Measurements from ENCODE around the gene SLC6A3. TPM values are rescaled to one million over a fixed set of nuclear protein-coding genes. Genes with fewer than 3 reads are reported as not detected.

SLC6A3 gene
- polyA plus RNA-seq, 3 donors from 2014 or later = not detected

GRCh38 chr5:1358726-1359025 is 86.6 kb downstream of the SLC6A3 start:
- no peaks in the 10 kb centered on the region for H3K9me3 Mint-ChIP-seq
- H3K27ac Mint-ChIP-seq = no peak overlapping the region
- H3K4me3 Mint-ChIP-seq = no peak overlapping the region
- DNase-seq = no peak
- H3K36me3 Mint-ChIP-seq = no peaks in the 10 kb centered on the region
- peaks cover 0 to 10% (median 5%) of the 10 kb centered on the region in 3 donors for H3K27me3 Mint-ChIP-seq (ENCODE audit: low read depth in 3 of 3)
- no peaks in the 10 kb centered on the region for H3K4me1 Mint-ChIP-seq

GRCh38 chr5:1357946-1358725 is 87.1 kb downstream of the SLC6A3 start:
- Mint-ChIP-seq H3K4me1 (no peaks in the 10 kb centered on the region), H3K4me3 (no peak overlapping the region), H3K27ac (no peak overlapping the region), H3K36me3 (no peaks in the 10 kb centered on the region), H3K9me3 (no peaks in the 10 kb centered on the region), H3K27me3 (ENCODE audit: low read depth in 3 of 3) (peaks cover 0 to 9% (median 5%) of the 10 kb centered on the region in 3 donors)
- no peak for DNase-seq

- Mint-ChIP-seq H3K9me3 (no peaks in the 10 kb centered on the region), H3K27ac (no peak overlapping the region), H3K27me3 (ENCODE audit: low read depth in 3 of 3) (peaks cover 0 to 11% (median 5%) of the 10 kb centered on the region in 3 donors), H3K4me1 (no peaks in the 10 kb centered on the region), H3K4me3 (no peak overlapping the region), H3K36me3 (no peaks in the 10 kb centered on the region)
- no peak for DNase-seq
These were observed 88.1 kb downstream of the SLC6A3 start for GRCh38 chr5:1356873-1357787.

- H3K27ac Mint-ChIP-seq = no peak overlapping the region
- H3K27me3 Mint-ChIP-seq (ENCODE audit: low read depth in 3 of 3) = peaks cover 0 to 11% (median 7%) of the 10 kb centered on the region in 3 donors
- H3K4me1 Mint-ChIP-seq = no peaks in the 10 kb centered on the region
- no peak for DNase-seq
- H3K36me3 Mint-ChIP-seq = no peaks in the 10 kb centered on the region
- H3K4me3 Mint-ChIP-seq = no peak overlapping the region
- H3K9me3 Mint-ChIP-seq = no peaks in the 10 kb centered on the region
These were observed 90.7 kb downstream of the SLC6A3 start for GRCh38 chr5:1354576-1354975.

- Mint-ChIP-seq H3K27ac (no peak overlapping the region), H3K4me1 (peaks cover 0 to under 1% of the 10 kb centered on the region in 2 donors)
These were observed 92.7 kb downstream of the SLC6A3 start for GRCh38 chr5:1352231-1353219.

GRCh38 chr5:1351156-1351555 is 94.1 kb downstream of the SLC6A3 start:
- Mint-ChIP-seq H3K4me1 (peaks cover 6% of the 10 kb centered on the region in 2 donors), H3K36me3 (no peaks in the 10 kb centered on the region), H3K27ac (no peak overlapping the region), H3K4me3 (no peak overlapping the region), H3K9me3 (no peaks in the 10 kb centered on the region), H3K27me3 (ENCODE audit: low read depth in 3 of 3) (peaks cover 0 to 6% (median 2%) of the 10 kb centered on the region in 3 donors)
- no peak for DNase-seq

More at GRCh38 chr5:1352231-1353219, 92.7 kb downstream of the SLC6A3 start:
- Mint-ChIP-seq H3K36me3 (no peaks in the 10 kb centered on the region), H3K9me3 (no peaks in the 10 kb centered on the region), H3K4me3 (no peak overlapping the region), H3K27me3 (ENCODE audit: low read depth in 3 of 3) (peaks cover 0 to 7% (median 6%) of the 10 kb centered on the region in 3 donors)
- no peak for DNase-seq

- peaks cover 13 to 15% of the 10 kb centered on the region in 2 donors for H3K4me1 Mint-ChIP-seq
- no peaks in the 10 kb centered on the region for H3K36me3 Mint-ChIP-seq
- no peak overlapping the region for H3K27ac Mint-ChIP-seq
- no peak for DNase-seq
- H3K9me3 Mint-ChIP-seq = no peaks in the 10 kb centered on the region
- peaks cover 0 to 9% (median 6%) of the 10 kb centered on the region in 3 donors for H3K27me3 Mint-ChIP-seq (ENCODE audit: low read depth in 3 of 3)
- no peak overlapping the region for H3K4me3 Mint-ChIP-seq
These were observed 96.0 kb downstream of the SLC6A3 start for GRCh38 chr5:1349246-1349645.

GRCh38 chr5:1348986-1349245 is 96.3 kb downstream of the SLC6A3 start:
- Mint-ChIP-seq H3K36me3 (peaks cover 0 to 3% (median 0%) of the 10 kb centered on the region in 3 donors), H3K9me3 (no peaks in the 10 kb centered on the region), H3K4me3 (no peak overlapping the region), H3K4me1 (peaks cover 16 to 18% of the 10 kb centered on the region in 2 donors), H3K27ac (no peak overlapping the region), H3K27me3 (ENCODE audit: low read depth in 3 of 3) (peaks cover 2 to 12% (median 9%) of the 10 kb centered on the region in 3 donors)
- no peak for DNase-seq

- Mint-ChIP-seq H3K27ac (peak overlapping the region in 1 of 6 donors; percentile 21), H3K9me3 (no peaks in the 10 kb centered on the region), H3K36me3 (peaks cover 0 to 4% (median 0%) of the 10 kb centered on the region in 3 donors), H3K27me3 (ENCODE audit: low read depth in 3 of 3) (peaks cover 2 to 13% (median 9%) of the 10 kb centered on the region in 3 donors), H3K4me1 (peaks cover 26 to 29% of the 10 kb centered on the region in 2 donors), H3K4me3 (peak overlapping the region in 1 of 5 donors; percentile 47)
- DNase-seq = no peak
These were observed 97.7 kb downstream of the SLC6A3 start for GRCh38 chr5:1347571-1347970.

GRCh38 chr5:1346627-1347440 is 98.4 kb downstream of the SLC6A3 start:
- Mint-ChIP-seq H3K36me3 (peaks cover 0 to 4% (median 4%) of the 10 kb centered on the region in 3 donors), H3K27me3 (ENCODE audit: low read depth in 3 of 3) (peaks cover 2 to 13% (median 7%) of the 10 kb centered on the region in 3 donors), H3K9me3 (no peaks in the 10 kb centered on the region), H3K27ac (peak overlapping the region in 3 of 6 donors; percentile 21 to 87 (median 40)), H3K4me1 (peaks cover 29% of the 10 kb centered on the region in 2 donors), H3K4me3 (peak overlapping the region; percentile 40 to 83 (median 75))
- DNase-seq = no peak

- DNase-seq = no peak
- no peaks in the 10 kb centered on the region for H3K9me3 Mint-ChIP-seq
- peak overlapping the region; percentile 75 to 83 (median 82) for H3K4me3 Mint-ChIP-seq
- H3K36me3 Mint-ChIP-seq = peaks cover 7 to 11% (median 10%) of the 10 kb centered on the region in 3 donors
- peaks cover 2 to 11% (median 7%) of the 10 kb centered on the region in 3 donors for H3K27me3 Mint-ChIP-seq (ENCODE audit: low read depth in 3 of 3)
- H3K27ac Mint-ChIP-seq = peak overlapping the region in 4 of 6 donors; percentile 62 to 87 (median 79)
- peaks cover 33 to 35% of the 10 kb centered on the region in 2 donors for H3K4me1 Mint-ChIP-seq
These were observed 99.2 kb downstream of the SLC6A3 start for GRCh38 chr5:1345876-1346626.
